ENCODE data around the gene MRPL14.
"Not testable (repeated sequence)": the region's sequence is repeated elsewhere in the genome, so short reads cannot be mapped to it uniquely, and the experiment has no call there.

The MRPL14 gene

GRCh38 chr6:44151348-44152108, 24.3 kb upstream of the MRPL14 start:
- FAIRE-seq: peak; percentile 90

GRCh38 chr6:44150317-44150917, 23.2 kb upstream of the MRPL14 start:
- no peak for FAIRE-seq

More at GRCh38 chr6:44151348-44152108, 24.3 kb upstream of the MRPL14 start:
- DNase-seq (ENCODE audit: extremely low spot score, insufficient read length, low read depth): peak; percentile 74

GRCh38 chr6:44149369-44150012, 22.2 kb upstream of the MRPL14 start:
- FAIRE-seq: no peak
- no peak for DNase-seq (ENCODE audit: extremely low spot score, insufficient read length, low read depth)

More at GRCh38 chr6:44150317-44150917, 23.2 kb upstream of the MRPL14 start:
- DNase-seq (ENCODE audit: extremely low spot score, insufficient read length, low read depth): no peak

- DNase-seq (ENCODE audit: extremely low spot score, insufficient read length, low read depth) (no peak), FAIRE-seq (no peak)
Observed at GRCh38 chr6:44148306-44148705, 21.1 kb upstream of the MRPL14 start.

- FAIRE-seq: no peak
- no peak for DNase-seq (ENCODE audit: extremely low spot score, insufficient read length, low read depth)
Observed at GRCh38 chr6:44147256-44147655, 20.0 kb upstream of the MRPL14 start.

- DNase-seq (ENCODE audit: extremely low spot score, insufficient read length, low read depth): no peak
- no peak for FAIRE-seq
Observed at GRCh38 chr6:44146685-44147084, 19.4 kb upstream of the MRPL14 start.

- DNase-seq (ENCODE audit: extremely low spot score, insufficient read length, low read depth): no peak
- FAIRE-seq: no peak
Observed at GRCh38 chr6:44145839-44146238, 18.6 kb upstream of the MRPL14 start.

- FAIRE-seq; DNase-seq (ENCODE audit: extremely low spot score, insufficient read length, low read depth): not testable (repeated sequence)
Observed at GRCh38 chr6:44144536-44144935, 17.3 kb upstream of the MRPL14 start.

GRCh38 chr6:44143731-44144130, 16.5 kb upstream of the MRPL14 start:
- FAIRE-seq: no peak

GRCh38 chr6:44142835-44143234, 15.6 kb upstream of the MRPL14 start:
- no peak for DNase-seq (ENCODE audit: extremely low spot score, insufficient read length, low read depth)
- no peak for FAIRE-seq

More at GRCh38 chr6:44143731-44144130, 16.5 kb upstream of the MRPL14 start:
- no peak for DNase-seq (ENCODE audit: extremely low spot score, insufficient read length, low read depth)

GRCh38 chr6:44139351-44139743, 12.1 kb upstream of the MRPL14 start:
- no peak for FAIRE-seq
- DNase-seq (ENCODE audit: extremely low spot score, insufficient read length, low read depth): no peak

GRCh38 chr6:44138717-44139350, 11.6 kb upstream of the MRPL14 start:
- DNase-seq (ENCODE audit: extremely low spot score, insufficient read length, low read depth) (no peak), FAIRE-seq (no peak)

GRCh38 chr6:44135875-44136274, 8.6 kb upstream of the MRPL14 start:
- DNase-seq (ENCODE audit: extremely low spot score, insufficient read length, low read depth) (no peak), FAIRE-seq (no peak)

- no peak for DNase-seq (ENCODE audit: extremely low spot score, insufficient read length, low read depth)
- no peak for FAIRE-seq
Observed at GRCh38 chr6:44135173-44135758, 8.0 kb upstream of the MRPL14 start.

GRCh38 chr6:44133981-44134711, 6.9 kb upstream of the MRPL14 start:
- FAIRE-seq: no peak
- no peak for DNase-seq (ENCODE audit: extremely low spot score, insufficient read length, low read depth)

- FAIRE-seq: no peak
- DNase-seq (ENCODE audit: extremely low spot score, insufficient read length, low read depth): no peak
Observed at GRCh38 chr6:44133003-44133931, 6.0 kb upstream of the MRPL14 start.

GRCh38 chr6:44132476-44132875, 5.2 kb upstream of the MRPL14 start:
- FAIRE-seq (no peak), DNase-seq (ENCODE audit: extremely low spot score, insufficient read length, low read depth) (no peak)

- FAIRE-seq: no peak
Observed at GRCh38 chr6:44131892-44132291, 4.6 kb upstream of the MRPL14 start.

More at GRCh38 chr6:44131892-44132291, 4.6 kb upstream of the MRPL14 start:
- no peak for DNase-seq (ENCODE audit: extremely low spot score, insufficient read length, low read depth)

Measured in GM18507 (cell line).